PC-3 (cell line): ENCODE results near the gene GAMT. TPM values are rescaled to one million over a fixed set of nuclear protein-coding genes. Genes with fewer than 3 reads are reported as not detected.

Source experiments
- ATAC-seq: fragments of 200-7000 bp; cut with Tn5 transposase; 2 replicates; pipeline ENCODE4 v1.9.1; 2020; ENCODE audit warnings: mild to moderate bottlenecking, moderate library complexity
- Bru-seq: library from RNA; stranded (reverse); fragments of 400-500 nt; gene quantifications from one replicate; lab custom pipeline; 2021; lab: Mats Ljungman, UMichigan
- BruChase-seq, 2 experiments: library from RNA; stranded (reverse); fragments of 400-500 nt; gene quantifications; one replicate each; lab custom pipeline; 2021; lab: Mats Ljungman, UMichigan
- BruUV-seq: library from RNA; stranded (reverse); fragments of 400-500 nt; replicated peaks from 2 replicates; lab custom pipeline; 2021; lab: Mats Ljungman, UMichigan
- CTCF ChIA-PET: fragments of 300-600 bp; sonication (Branson Sonifier 250); formaldehyde crosslinking; loops from one replicate; lab custom pipeline; 2022; ENCODE audit warnings: antibody characterized with exemption; lab: Charles Lee
- POLR2A ChIA-PET: fragments of 300-600 bp; sonication (Branson Sonifier 250); formaldehyde crosslinking; loops from one replicate; lab custom pipeline; 2022; ENCODE audit warnings: antibody characterized with exemption; ENCODE audit not compliant: unreplicated experiment; lab: Charles Lee
- DNase-seq: peaks from one replicate; pipeline ENCODE4 v3.0.0-alpha.2; 2015
- H2AFZ ChIP-seq: fragments of 300-600 bp; sonication (generic); 2 replicates; pipeline ENCODE4 v1.6.0; 2016; ENCODE audit warnings: antibody characterized with exemption, low read length
- H3F3A ChIP-seq: fragments of 300-600 bp; sonication (generic); one replicate; pipeline ENCODE4 v1.6.0; 2017; ENCODE audit warnings: antibody characterized with exemption, low read length, control low read depth, mild to moderate bottlenecking; ENCODE audit not compliant: unreplicated experiment
- H3K27ac ChIP-seq: fragments of 300-600 bp; sonication (generic); 2 replicates; pipeline ENCODE4 v1.5.1; 2016; ENCODE audit warnings: mild to moderate bottlenecking, low read length
- H3K27me3 ChIP-seq: fragments of 300-600 bp; sonication (generic); 2 replicates; pipeline ENCODE4 v1.6.1; 2016; ENCODE audit warnings: low read length, mixed read lengths
- H3K36me3 ChIP-seq: fragments of 300-600 bp; sonication (generic); 2 replicates; pipeline ENCODE4 v1.6.1; 2016; ENCODE audit warnings: low read depth, mixed run types, low read length, mixed read lengths
- H3K4me1 ChIP-seq: fragments of 300-600 bp; sonication (generic); 2 replicates; pipeline ENCODE4 v1.5.1; 2016; ENCODE audit warnings: low read length; ENCODE audit not compliant: insufficient read depth
- H3K4me2 ChIP-seq: fragments of 300-600 bp; sonication (generic); 2 replicates; pipeline ENCODE4 v1.6.0; 2016; ENCODE audit warnings: low read length
- H3K4me3 ChIP-seq: fragments of 300-600 bp; sonication (generic); 2 replicates; pipeline ENCODE4 v1.5.1; 2016; ENCODE audit warnings: mild to moderate bottlenecking, low read length, mixed read lengths
- H3K79me2 ChIP-seq: fragments of 300-600 bp; sonication (generic); 2 replicates; pipeline ENCODE4 v1.6.1; 2017; ENCODE audit warnings: low read length, mixed read lengths
- H3K9ac ChIP-seq: fragments of 300-600 bp; sonication (generic); 2 replicates; pipeline ENCODE4 v1.6.0; 2016; ENCODE audit warnings: mild to moderate bottlenecking, low read length
- H3K9me2 ChIP-seq: fragments of 300-600 bp; sonication (generic); replicated peaks from 2 replicates; pipeline ENCODE4 v1.6.1; 2016; ENCODE audit warnings: mixed run types, low read length, mixed read lengths
- H3K9me3 ChIP-seq: fragments of 300-600 bp; sonication (generic); 2 replicates; pipeline ENCODE4 v1.6.1; 2016; ENCODE audit warnings: low read length, mixed read lengths
- H4K20me1 ChIP-seq: fragments of 300-600 bp; sonication (generic); 2 replicates; pipeline ENCODE4 v1.6.1; 2016; ENCODE audit warnings: low read length, mixed read lengths
- EZH2 ChIP-seq: fragments of 300-600 bp; sonication (generic); IDR thresholded peaks from one replicate; pipeline ENCODE4 v1.6.1; 2017; ENCODE audit warnings: antibody characterized with exemption, mild to moderate bottlenecking, low read length; ENCODE audit not compliant: unreplicated experiment
- EZH2phosphoT487 ChIP-seq: fragments of 300-600 bp; sonication (generic); IDR thresholded peaks from 2 replicates; pipeline ENCODE4 v1.6.1; 2018; ENCODE audit warnings: mild to moderate bottlenecking, antibody characterized with exemption, low read length, borderline replicate concordance
- intact Hi-C: fragments of 100-400 bp; cut with micrococcal nuclease; formaldehyde crosslinking; loops from 2 replicates; pipeline ENCODE4 v1.9.0; 2023
- long read RNA-seq: library from polyadenylated mRNA; unstranded; transcript quantifications from one replicate; pipeline ENCODE4 v2.0.0, GENCODE V29; 2021; ENCODE audit not compliant: unreplicated experiment
- total RNA-seq: library from RNA; depleted of rRNA; stranded (reverse); fragments of >200 nt; gene quantifications from 2 replicates; pipeline ENCODE4 v1.2.3, GENCODE V29; 2014; rRNA removed
- TF ChIP-seq, protein P1 (sequence below): fragments of 300-600 bp; sonication (generic); conservative IDR thresholded peaks from 2 replicates; pipeline ENCODE4 v1.5.1; 2017; ENCODE audit warnings: antibody characterized with exemption, low read depth, mild to moderate bottlenecking, low read length

The GAMT gene
- 74.9 and 75.6 TPM in 2 replicates for total RNA-seq
- percentile 47 among the genes with signal in this experiment for Bru-seq, nascent RNA
- percentile 49 among the genes with signal in this experiment for BruChase-seq, experiment 1, labeled RNA remaining after a 6-hour chase
- percentile 47 among the genes with signal in this experiment for BruChase-seq, experiment 2, labeled RNA remaining after a 2-hour chase
- long read RNA-seq, transcript GAMT-201 (6 exons, 1,121 nt): major isoform, 41 of 55 reads
- long read RNA-seq, transcript GAMT-202 (5 exons, 1,769 nt): minor isoform, 5 of 55 reads
- long read RNA-seq, partial matches to known transcripts: 4 of 55 reads
- long read RNA-seq, other reads (novel, unspliced or antisense): 5 of 55 reads

DNA sequence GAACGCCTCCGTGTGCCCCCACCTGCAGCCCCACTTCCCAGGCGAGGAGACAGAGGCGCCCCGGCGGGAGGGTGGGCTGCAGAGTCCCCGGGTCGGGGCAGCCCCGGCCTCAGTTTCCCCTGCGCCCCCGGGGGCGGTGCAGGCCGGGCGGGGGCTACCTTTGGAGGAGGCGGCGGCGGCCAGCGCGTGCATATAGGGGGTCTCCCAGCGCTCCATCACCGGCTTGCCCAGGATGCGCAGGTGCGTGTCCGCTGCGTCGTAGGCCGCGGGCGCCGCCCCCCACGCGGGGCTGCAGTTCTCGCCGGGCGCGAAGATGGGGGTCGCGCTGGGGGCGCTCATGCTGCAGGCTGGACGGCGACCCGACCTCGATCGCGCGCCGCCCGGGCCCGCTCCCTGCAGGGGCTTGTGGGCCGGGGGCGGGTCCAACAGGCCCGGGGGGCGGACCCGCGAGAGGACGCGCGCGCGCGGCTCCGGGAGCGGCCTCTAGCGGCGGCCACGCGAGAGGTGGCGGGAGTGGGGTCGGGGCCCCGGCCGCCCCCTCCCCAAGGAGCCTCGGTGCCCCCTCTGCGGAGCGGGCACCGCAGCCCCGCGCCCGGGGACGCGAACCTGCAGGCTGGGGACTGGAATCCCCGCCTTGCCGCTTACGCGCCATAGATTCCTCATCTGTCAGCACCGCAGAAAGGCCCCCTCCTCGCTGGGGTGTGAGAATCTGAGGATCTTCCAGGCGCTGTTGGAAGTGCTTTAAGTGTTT is at the start of gene GAMT:
Gene GAMT, minus strand, starts transcription at position 405 of the 751 bp plus-strand sequence. Its CDS starts 66 bp downstream, at position 339.
- TF ChIP-seq EZH2 (no peak), EZH2phosphoT487 (no peak)
- TF ChIP-seq, protein P1, sequence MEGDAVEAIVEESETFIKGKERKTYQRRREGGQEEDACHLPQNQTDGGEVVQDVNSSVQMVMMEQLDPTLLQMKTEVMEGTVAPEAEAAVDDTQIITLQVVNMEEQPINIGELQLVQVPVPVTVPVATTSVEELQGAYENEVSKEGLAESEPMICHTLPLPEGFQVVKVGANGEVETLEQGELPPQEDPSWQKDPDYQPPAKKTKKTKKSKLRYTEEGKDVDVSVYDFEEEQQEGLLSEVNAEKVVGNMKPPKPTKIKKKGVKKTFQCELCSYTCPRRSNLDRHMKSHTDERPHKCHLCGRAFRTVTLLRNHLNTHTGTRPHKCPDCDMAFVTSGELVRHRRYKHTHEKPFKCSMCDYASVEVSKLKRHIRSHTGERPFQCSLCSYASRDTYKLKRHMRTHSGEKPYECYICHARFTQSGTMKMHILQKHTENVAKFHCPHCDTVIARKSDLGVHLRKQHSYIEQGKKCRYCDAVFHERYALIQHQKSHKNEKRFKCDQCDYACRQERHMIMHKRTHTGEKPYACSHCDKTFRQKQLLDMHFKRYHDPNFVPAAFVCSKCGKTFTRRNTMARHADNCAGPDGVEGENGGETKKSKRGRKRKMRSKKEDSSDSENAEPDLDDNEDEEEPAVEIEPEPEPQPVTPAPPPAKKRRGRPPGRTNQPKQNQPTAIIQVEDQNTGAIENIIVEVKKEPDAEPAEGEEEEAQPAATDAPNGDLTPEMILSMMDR: peak; percentile 51
- H4K20me1 ChIP-seq: no peaks in the 10 kb centered on the region
- POLR2A ChIA-PET: interaction anchor here (0.5 kb wide), 1 partner anchor 429 kb away, joined by 18 read pairs; no protein-coding TSS in a partner anchor
- H2AFZ ChIP-seq: peak within 1 kb of the TSS; percentile 78
- CTCF ChIA-PET: no interaction called here
- ATAC-seq (peak; percentile 69), DNase-seq (peak; percentile 43)
- no peaks in the 10 kb centered on the region for H3K9me2 ChIP-seq
- no peaks in the 10 kb centered on the region for H3K36me3 ChIP-seq
- peaks cover 11% of the 10 kb centered on the region for H3K79me2 ChIP-seq
- no peaks in the 10 kb centered on the region for H3K9me3 ChIP-seq
- H3K9ac ChIP-seq: peak within 1 kb of the TSS; percentile 63
- H3K27me3 ChIP-seq: no peaks in the 10 kb centered on the region
- H3K4me2 ChIP-seq: peak within 1 kb of the TSS; percentile 96
- peak within 1 kb of the TSS; percentile 82 for H3K4me3 ChIP-seq
- no peaks in the 10 kb centered on the region for H3F3A ChIP-seq
- no peak within 1 kb of the TSS for H3K27ac ChIP-seq
- no TSS peak for BruUV-seq
- peaks cover 2% of the 10 kb centered on the region; the same call in 1 of the 2 replicates for H3K4me1 ChIP-seq
- intact Hi-C loops: no loop called here

GRCh38 chr19:1449467-1450442 is 48.4 kb upstream of the GAMT start, which contains the start of gene APC2:
Gene APC2, plus strand, starts transcription at chr19:1450121. Its CDS starts 2,881 bp downstream, at chr19:1453002.
- peaks cover 15% of the 10 kb centered on the region for H3K27me3 ChIP-seq
- no peak for TF ChIP-seq EZH2phosphoT487
- H3F3A ChIP-seq: no peaks in the 10 kb centered on the region
- intact Hi-C loops: no loop called here
- no peak within 1 kb of the TSS for H2AFZ ChIP-seq
- no peak within 1 kb of the TSS for H3K9ac ChIP-seq
- ChIA-PET POLR2A (no interaction called here), CTCF (no interaction called here)
- H3K4me3 ChIP-seq: no peak within 1 kb of the TSS
- BruUV-seq: no TSS peak
- no peak within 1 kb of the TSS for H3K27ac ChIP-seq
- ATAC-seq (no peak), DNase-seq (no peak)
- H3K4me1 ChIP-seq: 0 out of 2 replicates have a peak, but pooled peaks cover 4% of the 10 kb centered on the region
- no peaks in the 10 kb centered on the region for H3K79me2 ChIP-seq
- H3K36me3 ChIP-seq: no peaks in the 10 kb centered on the region
- no peak within 1 kb of the TSS for H3K4me2 ChIP-seq
- H3K9me3 ChIP-seq: no peaks in the 10 kb centered on the region
- H3K9me2 ChIP-seq: no peaks in the 10 kb centered on the region
- no peaks in the 10 kb centered on the region for H4K20me1 ChIP-seq

DNA sequence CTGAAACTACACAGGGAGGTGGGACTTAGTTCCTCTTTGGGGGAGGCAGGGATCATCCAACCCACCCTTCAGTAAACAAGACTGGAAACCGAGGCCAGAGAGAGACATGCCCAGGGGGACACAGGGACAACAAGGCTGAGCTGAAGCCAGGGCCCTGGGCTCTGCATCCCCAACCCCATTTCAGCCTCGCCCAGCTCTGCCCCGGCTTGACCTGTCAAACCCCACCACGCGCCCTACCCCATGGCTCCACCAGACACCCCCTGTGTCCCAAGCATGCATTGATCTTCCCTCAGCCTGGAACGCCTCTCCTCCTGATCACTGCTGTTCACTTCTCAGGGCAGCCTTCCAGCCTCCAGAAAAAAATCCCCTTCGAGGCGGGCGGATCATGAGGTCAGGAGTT is 46.6 kb upstream of the GAMT start:
- H3K9ac ChIP-seq: no peak overlapping the region
- peaks cover 15% of the 10 kb centered on the region for H3K27me3 ChIP-seq
- no peaks in the 10 kb centered on the region for H3K9me3 ChIP-seq
- no peak overlapping the region for H3K4me2 ChIP-seq
- H4K20me1 ChIP-seq: no peaks in the 10 kb centered on the region
- no peaks in the 10 kb centered on the region for H3K79me2 ChIP-seq
- no peak for ATAC-seq
- H3K36me3 ChIP-seq: no peaks in the 10 kb centered on the region
- H3K4me1 ChIP-seq: peaks cover 8% of the 10 kb centered on the region; the same call in 1 of the 2 replicates
- no peaks in the 10 kb centered on the region for H3K9me2 ChIP-seq
- CTCF ChIA-PET: no interaction called here
- intact Hi-C loops: no loop called here
- DNase-seq: no peak
- POLR2A ChIA-PET: no interaction called here
- no peak overlapping the region for H2AFZ ChIP-seq
- H3K27ac ChIP-seq: no peak overlapping the region
- no peaks in the 10 kb centered on the region for H3F3A ChIP-seq
- H3K4me3 ChIP-seq: no peak overlapping the region
- no peak for TF ChIP-seq EZH2phosphoT487
- TF ChIP-seq, protein P1: no peak
- TF ChIP-seq EZH2: no peak
- no TSS peak for BruUV-seq
